Embryonic facial prominence (tissue), 1 donor: ENCODE measurements around the gene ONECUT1.

Experiments
- DNase-seq: peaks from one replicate; pipeline ENCODE4 v3.0.0-alpha.2; 2016; ENCODE audit errors: extremely low spot score

ONECUT1 gene

GRCh38 chr15:52731732-52732470 lies 58.2 kb downstream of the ONECUT1 start:
- no peak for DNase-seq

- DNase-seq, result no peak
These were observed 59.1 kb downstream of the ONECUT1 start for GRCh38 chr15:52731004-52731403.

GRCh38 chr15:52730594-52730993 lies 59.5 kb downstream of the ONECUT1 start:
- DNase-seq, result no peak

GRCh38 chr15:52730173-52730572 lies 60.0 kb downstream of the ONECUT1 start:
- no peak for DNase-seq

- DNase-seq, result no peak
These were observed 61.2 kb downstream of the ONECUT1 start for GRCh38 chr15:52728899-52729298.

- no peak for DNase-seq
These were observed 62.3 kb downstream of the ONECUT1 start for GRCh38 chr15:52727815-52728214.

GRCh38 chr15:52726195-52726594 lies 63.9 kb downstream of the ONECUT1 start:
- no peak for DNase-seq

- DNase-seq, result no peak
These were observed 71.6 kb downstream of the ONECUT1 start for GRCh38 chr15:52718551-52718950.

GRCh38 chr15:52717924-52718323 lies 72.2 kb downstream of the ONECUT1 start:
- DNase-seq, result no peak

GRCh38 chr15:52717481-52717880 lies 72.7 kb downstream of the ONECUT1 start:
- DNase-seq, result no peak

- no peak for DNase-seq
These were observed 73.6 kb downstream of the ONECUT1 start for GRCh38 chr15:52716536-52716935.

- DNase-seq, result no peak
These were observed 74.7 kb downstream of the ONECUT1 start for GRCh38 chr15:52715411-52715810.

- no peak for DNase-seq
These were observed 75.2 kb downstream of the ONECUT1 start for GRCh38 chr15:52714968-52715367.

GRCh38 chr15:52710708-52711389 lies 79.3 kb downstream of the ONECUT1 start:
- no peak for DNase-seq

GRCh38 chr15:52710050-52710707 lies 80.0 kb downstream of the ONECUT1 start:
- no peak for DNase-seq

GRCh38 chr15:52709187-52709981 lies 80.8 kb downstream of the ONECUT1 start:
- DNase-seq, result no peak
